Measurements from ENCODE around the gene TENT5C.

The TENT5C gene

DNA sequence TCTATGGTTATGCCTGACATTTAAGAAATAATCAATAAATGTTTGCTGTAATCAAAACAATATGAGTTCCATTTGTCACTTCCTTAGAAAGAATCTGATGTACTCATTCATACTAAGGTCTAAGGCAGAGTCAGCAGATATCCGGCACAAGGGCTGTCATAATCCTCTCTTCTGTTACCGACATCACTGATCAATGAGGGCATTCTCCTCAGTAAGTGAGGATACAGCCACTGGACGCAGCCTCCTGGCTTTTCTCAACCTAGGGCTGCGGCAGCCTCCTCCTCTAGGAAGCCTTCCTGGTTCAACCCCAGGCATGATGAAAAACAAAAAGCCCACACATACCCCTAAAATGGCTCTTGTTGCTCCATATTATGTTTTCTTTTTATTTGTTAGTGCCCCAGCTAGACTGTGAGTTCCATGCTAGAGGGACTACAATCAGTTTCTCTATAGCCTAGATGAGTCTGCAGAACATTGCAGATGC is 40.7 kb upstream of the TENT5C start:
- no peaks in the 10 kb centered on the region for H3K27me3 ChIP-seq (ENCODE audit: insufficient read depth, low read length)
- no peaks in the 10 kb centered on the region for H3K9me3 ChIP-seq (ENCODE audit: insufficient read depth, low read depth, low read length)
- no peaks in the 10 kb centered on the region for H3K36me3 ChIP-seq (ENCODE audit: insufficient read depth, low read depth, low read length)
- no peak overlapping the region for H3K9ac ChIP-seq (ENCODE audit: low read depth, low read length)
- H3K4me3 ChIP-seq (ENCODE audit: low read length): no peak overlapping the region
- H3K27ac ChIP-seq (ENCODE audit: low read length): no peak overlapping the region
- no peaks in the 10 kb centered on the region for H3K4me1 ChIP-seq (ENCODE audit: insufficient read depth, low read length)

DNA sequence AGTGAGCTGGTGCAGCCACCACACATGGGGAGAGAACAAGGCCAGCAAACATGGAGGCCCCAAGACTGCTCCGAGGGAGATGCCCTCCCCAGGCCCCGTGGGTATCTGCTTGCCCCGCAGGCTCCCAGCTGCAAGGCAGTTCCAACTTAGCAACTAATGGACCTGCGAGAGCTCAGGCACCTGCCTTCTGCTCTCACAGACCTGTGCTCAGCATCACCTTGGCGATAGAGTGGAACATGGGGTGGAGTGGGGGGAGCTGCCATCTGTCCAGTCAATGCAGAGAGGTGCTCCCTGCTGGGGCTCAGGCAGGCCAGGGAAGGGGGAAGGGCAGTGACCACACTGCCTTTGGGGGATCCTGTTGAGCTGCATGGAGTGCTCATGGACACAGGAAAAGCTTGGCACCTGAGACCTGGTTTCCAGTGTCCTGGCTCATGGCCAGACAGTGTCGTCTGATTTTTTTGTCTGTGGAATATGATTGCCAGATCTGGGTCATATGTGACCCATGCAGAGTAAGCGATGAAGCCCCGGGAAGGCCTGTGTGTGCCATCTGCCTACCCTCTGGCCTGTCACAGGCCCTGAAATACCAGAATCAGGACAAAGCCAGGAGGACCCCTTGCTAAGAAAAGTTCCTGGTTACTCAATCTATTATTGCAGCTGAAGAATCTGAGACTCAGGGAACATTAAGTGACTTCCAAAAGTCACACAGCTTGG is 39.9 kb upstream of the TENT5C start:
- no peak overlapping the region for H3K9ac ChIP-seq (ENCODE audit: low read depth, low read length)
- H3K27ac ChIP-seq (ENCODE audit: low read length): no peak overlapping the region
- no peaks in the 10 kb centered on the region for H3K9me3 ChIP-seq (ENCODE audit: insufficient read depth, low read depth, low read length)
- no peaks in the 10 kb centered on the region for H3K27me3 ChIP-seq (ENCODE audit: insufficient read depth, low read length)
- H3K4me3 ChIP-seq (ENCODE audit: low read length): no peak overlapping the region
- no peaks in the 10 kb centered on the region for H3K36me3 ChIP-seq (ENCODE audit: insufficient read depth, low read depth, low read length)
- H3K4me1 ChIP-seq (ENCODE audit: insufficient read depth, low read length): no peaks in the 10 kb centered on the region

DNA sequence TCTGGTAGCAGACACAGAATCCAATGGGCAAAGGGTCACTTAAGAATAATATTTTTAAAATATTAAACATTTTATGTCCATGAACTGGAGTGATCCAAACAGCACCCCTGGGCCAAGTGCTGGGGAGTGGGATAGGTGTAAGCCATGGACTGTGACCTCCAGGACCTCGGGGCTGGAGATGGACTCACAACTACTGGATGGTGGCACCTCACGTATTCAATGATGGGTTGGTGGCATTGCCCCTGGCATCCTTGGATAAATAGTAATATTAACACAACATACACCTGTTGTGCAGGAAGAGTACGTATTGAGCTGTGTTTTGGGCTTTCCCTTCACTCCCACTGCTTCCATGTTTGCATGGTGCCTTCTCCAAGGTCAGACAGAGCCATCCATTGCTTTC is 39.3 kb upstream of the TENT5C start:
- no peaks in the 10 kb centered on the region for H3K9me3 ChIP-seq (ENCODE audit: insufficient read depth, low read depth, low read length)
- H3K27me3 ChIP-seq (ENCODE audit: insufficient read depth, low read length): no peaks in the 10 kb centered on the region
- no peaks in the 10 kb centered on the region for H3K4me1 ChIP-seq (ENCODE audit: insufficient read depth, low read length)
- no peak overlapping the region for H3K9ac ChIP-seq (ENCODE audit: low read depth, low read length)
- no peaks in the 10 kb centered on the region for H3K36me3 ChIP-seq (ENCODE audit: insufficient read depth, low read depth, low read length)
- H3K4me3 ChIP-seq (ENCODE audit: low read length): no peak overlapping the region
- H3K27ac ChIP-seq (ENCODE audit: low read length): no peak overlapping the region

DNA sequence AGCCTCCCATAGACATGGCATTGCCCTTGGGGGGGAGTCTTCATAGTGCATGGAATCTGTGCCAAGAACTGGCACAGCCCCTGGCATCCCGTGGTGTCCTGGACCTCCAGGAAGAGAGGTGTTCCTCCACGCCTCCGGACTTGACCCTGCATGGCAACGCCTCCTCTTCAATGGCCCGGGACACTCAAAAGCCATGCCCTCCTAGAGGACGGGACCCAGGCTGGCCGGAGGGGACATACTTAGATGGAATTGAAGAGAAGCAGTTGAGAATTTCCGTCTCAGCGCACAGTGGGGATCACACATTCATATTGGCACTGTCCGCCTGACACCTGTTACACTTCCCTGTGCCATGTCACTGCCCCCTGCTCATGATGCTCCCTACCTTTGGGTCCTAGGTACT is 38.4 kb upstream of the TENT5C start:
- no peaks in the 10 kb centered on the region for H3K4me1 ChIP-seq (ENCODE audit: insufficient read depth, low read length)
- no peaks in the 10 kb centered on the region for H3K9me3 ChIP-seq (ENCODE audit: insufficient read depth, low read depth, low read length)
- no peak overlapping the region for H3K27ac ChIP-seq (ENCODE audit: low read length)
- H3K27me3 ChIP-seq (ENCODE audit: insufficient read depth, low read length): no peaks in the 10 kb centered on the region
- no peaks in the 10 kb centered on the region for H3K36me3 ChIP-seq (ENCODE audit: insufficient read depth, low read depth, low read length)
- H3K4me3 ChIP-seq (ENCODE audit: low read length): no peak overlapping the region
- H3K9ac ChIP-seq (ENCODE audit: low read depth, low read length): no peak overlapping the region

DNA sequence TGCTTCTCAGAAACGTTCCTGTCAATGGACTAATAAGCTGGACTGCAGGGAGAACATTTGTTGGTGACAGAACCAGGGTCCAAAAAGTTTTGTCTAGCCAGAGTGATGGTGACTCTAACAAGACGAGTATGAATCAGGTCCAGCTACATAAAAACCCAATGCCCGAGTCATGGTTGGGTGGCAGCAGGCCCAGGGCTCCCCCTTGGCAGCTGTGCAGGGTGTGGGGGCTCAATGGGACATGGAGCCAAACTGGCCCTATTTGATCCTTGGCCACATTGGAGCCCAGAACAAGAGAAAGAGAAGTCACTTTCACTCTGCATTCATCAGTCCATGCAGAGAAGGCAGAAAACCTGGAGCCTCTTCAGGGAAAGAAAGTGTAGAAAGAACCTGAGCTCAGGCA is 37.9 kb upstream of the TENT5C start:
- H3K36me3 ChIP-seq (ENCODE audit: insufficient read depth, low read depth, low read length): no peaks in the 10 kb centered on the region
- no peak overlapping the region for H3K9ac ChIP-seq (ENCODE audit: low read depth, low read length)

DNA sequence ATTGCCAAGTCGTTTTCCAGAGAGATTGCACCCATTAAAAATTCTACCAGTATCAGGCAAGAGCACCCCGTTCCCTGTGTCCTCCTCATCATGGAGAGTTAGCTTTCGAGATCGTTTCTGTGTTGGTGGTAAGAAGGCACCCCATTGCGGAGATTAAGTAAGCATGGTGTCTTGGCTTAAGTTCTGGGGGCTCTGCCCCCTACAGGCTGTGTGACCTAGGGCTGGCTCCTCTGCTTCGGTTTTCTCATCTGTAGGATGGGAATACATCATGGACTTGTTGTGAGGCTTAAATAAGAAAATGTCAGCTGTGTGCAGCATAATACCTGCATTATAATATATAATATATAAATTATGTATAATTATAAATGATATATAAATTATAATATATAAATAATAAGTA is 36.8 kb upstream of the TENT5C start:
- H3K27me3 ChIP-seq (ENCODE audit: insufficient read depth, low read length): no peaks in the 10 kb centered on the region
- H3K9ac ChIP-seq (ENCODE audit: low read depth, low read length): no peak overlapping the region
- no peak overlapping the region for H3K27ac ChIP-seq (ENCODE audit: low read length)
- no peak overlapping the region for H3K4me3 ChIP-seq (ENCODE audit: low read length)
- H3K36me3 ChIP-seq (ENCODE audit: insufficient read depth, low read depth, low read length): no peaks in the 10 kb centered on the region
- H3K9me3 ChIP-seq (ENCODE audit: insufficient read depth, low read depth, low read length): no peaks in the 10 kb centered on the region
- H3K4me1 ChIP-seq (ENCODE audit: insufficient read depth, low read length): peaks cover 2% of the 10 kb centered on the region; the same call in 1 of the 2 replicates

More for the DNA sequence above, 37.9 kb upstream of the TENT5C start:
- H3K27ac ChIP-seq (ENCODE audit: low read length): no peak overlapping the region
- H3K9me3 ChIP-seq (ENCODE audit: insufficient read depth, low read depth, low read length): no peaks in the 10 kb centered on the region
- no peak overlapping the region for H3K4me3 ChIP-seq (ENCODE audit: low read length)
- H3K27me3 ChIP-seq (ENCODE audit: insufficient read depth, low read length): no peaks in the 10 kb centered on the region
- H3K4me1 ChIP-seq (ENCODE audit: insufficient read depth, low read length): no peaks in the 10 kb centered on the region

DNA sequence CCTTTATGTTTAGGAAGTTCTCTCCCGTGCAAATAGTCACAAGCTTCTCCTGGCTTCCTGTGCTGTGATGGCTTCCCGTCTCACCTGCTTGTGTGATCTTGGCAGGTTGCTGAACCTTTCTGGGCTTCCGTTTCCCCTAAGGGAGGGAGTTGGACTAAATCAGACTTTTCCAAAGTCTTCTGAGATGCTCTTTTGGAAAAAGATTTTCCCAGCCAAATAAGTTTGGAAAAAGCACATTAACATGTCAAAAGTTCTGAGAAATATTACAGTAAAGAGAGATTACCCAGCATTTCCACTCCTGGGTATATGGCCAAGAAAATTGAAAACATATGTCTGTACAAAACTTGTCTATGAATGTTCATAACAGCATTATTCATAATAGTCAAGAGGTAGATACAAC is 36.0 kb upstream of the TENT5C start:
- H3K4me3 ChIP-seq (ENCODE audit: low read length): no peak overlapping the region
- no peak overlapping the region for H3K27ac ChIP-seq (ENCODE audit: low read length)
- no peaks in the 10 kb centered on the region for H3K36me3 ChIP-seq (ENCODE audit: insufficient read depth, low read depth, low read length)
- no peaks in the 10 kb centered on the region for H3K9me3 ChIP-seq (ENCODE audit: insufficient read depth, low read depth, low read length)
- H3K27me3 ChIP-seq (ENCODE audit: insufficient read depth, low read length): no peaks in the 10 kb centered on the region
- peaks cover 10% of the 10 kb centered on the region; the same call in 1 of the 2 replicates for H3K4me1 ChIP-seq (ENCODE audit: insufficient read depth, low read length)
- no peak overlapping the region for H3K9ac ChIP-seq (ENCODE audit: low read depth, low read length)

DNA sequence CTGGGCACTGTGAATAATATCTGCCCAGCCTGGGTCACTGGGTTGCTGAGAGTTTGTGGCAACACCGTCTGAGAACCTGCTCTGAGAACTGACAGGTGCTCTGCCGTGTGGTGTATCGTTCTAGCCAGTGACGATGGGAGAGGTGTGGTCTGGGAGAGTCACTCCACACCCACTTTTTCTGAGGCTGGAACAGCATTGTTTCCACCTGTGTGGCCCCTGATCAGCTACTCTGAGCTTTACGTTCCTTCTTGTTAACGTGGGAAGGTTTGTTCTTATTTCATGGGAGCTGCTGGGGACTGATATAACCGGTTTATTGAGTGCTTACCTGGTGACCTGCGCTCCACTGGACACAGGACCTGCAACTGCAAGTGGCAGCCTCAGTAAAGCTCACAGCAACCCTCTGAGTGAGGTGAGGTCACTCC is 34.8 kb upstream of the TENT5C start:
- H3K27ac ChIP-seq (ENCODE audit: low read length): no peak overlapping the region
- no peaks in the 10 kb centered on the region for H3K27me3 ChIP-seq (ENCODE audit: insufficient read depth, low read length)
- no peak overlapping the region for H3K4me3 ChIP-seq (ENCODE audit: low read length)
- H3K36me3 ChIP-seq (ENCODE audit: insufficient read depth, low read depth, low read length): no peaks in the 10 kb centered on the region
- H3K9ac ChIP-seq (ENCODE audit: low read depth, low read length): no peak overlapping the region
- peaks cover 14% of the 10 kb centered on the region; the same call in 1 of the 2 replicates for H3K4me1 ChIP-seq (ENCODE audit: insufficient read depth, low read length)
- H3K9me3 ChIP-seq (ENCODE audit: insufficient read depth, low read depth, low read length): no peaks in the 10 kb centered on the region

DNA sequence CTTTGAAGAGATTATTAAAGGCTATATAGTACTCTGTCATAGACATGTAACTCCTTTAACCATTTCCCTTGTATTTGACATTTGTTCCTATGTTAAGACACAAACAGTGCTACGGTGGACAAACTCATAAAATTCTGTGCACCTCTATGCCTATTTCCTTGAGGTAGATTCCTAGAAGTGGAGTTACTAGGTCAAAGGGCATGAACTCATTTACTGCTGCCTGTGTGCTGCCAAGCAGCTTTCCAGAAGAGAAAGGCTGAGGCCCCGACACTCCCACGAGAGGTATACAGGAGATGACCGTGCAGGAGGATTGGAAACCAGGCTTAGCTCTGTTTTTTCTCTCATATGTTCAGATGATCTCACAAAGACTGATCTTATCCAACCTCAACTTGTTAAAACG is 34.4 kb upstream of the TENT5C start:
- H3K27me3 ChIP-seq (ENCODE audit: insufficient read depth, low read length): no peaks in the 10 kb centered on the region
- no peaks in the 10 kb centered on the region for H3K9me3 ChIP-seq (ENCODE audit: insufficient read depth, low read depth, low read length)
- no peaks in the 10 kb centered on the region for H3K36me3 ChIP-seq (ENCODE audit: insufficient read depth, low read depth, low read length)
- H3K4me1 ChIP-seq (ENCODE audit: insufficient read depth, low read length): peaks cover 14% of the 10 kb centered on the region; the same call in 1 of the 2 replicates
- H3K27ac ChIP-seq (ENCODE audit: low read length): no peak overlapping the region
- H3K4me3 ChIP-seq (ENCODE audit: low read length): no peak overlapping the region
- no peak overlapping the region for H3K9ac ChIP-seq (ENCODE audit: low read depth, low read length)

DNA sequence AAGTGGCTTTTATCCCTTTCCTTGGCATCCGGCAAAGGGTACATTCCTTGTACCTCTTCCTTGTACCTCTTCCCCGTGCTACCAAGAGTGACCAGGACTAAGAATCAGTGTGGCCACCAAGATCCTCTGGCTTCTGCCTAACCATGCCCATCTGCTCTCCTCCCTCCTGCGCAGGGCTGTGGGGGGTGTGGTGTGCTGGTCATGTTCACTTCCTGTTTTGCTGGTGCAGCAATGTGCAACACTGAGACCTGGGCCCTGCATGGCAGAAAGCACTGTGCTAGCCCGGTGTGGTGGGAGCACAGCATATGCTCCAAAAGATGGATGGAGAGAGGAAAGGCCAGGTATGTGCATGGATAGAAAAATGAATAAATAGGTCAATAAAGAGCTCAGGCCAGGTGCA is 33.3 kb upstream of the TENT5C start:
- H3K36me3 ChIP-seq (ENCODE audit: insufficient read depth, low read depth, low read length): no peaks in the 10 kb centered on the region

DNA sequence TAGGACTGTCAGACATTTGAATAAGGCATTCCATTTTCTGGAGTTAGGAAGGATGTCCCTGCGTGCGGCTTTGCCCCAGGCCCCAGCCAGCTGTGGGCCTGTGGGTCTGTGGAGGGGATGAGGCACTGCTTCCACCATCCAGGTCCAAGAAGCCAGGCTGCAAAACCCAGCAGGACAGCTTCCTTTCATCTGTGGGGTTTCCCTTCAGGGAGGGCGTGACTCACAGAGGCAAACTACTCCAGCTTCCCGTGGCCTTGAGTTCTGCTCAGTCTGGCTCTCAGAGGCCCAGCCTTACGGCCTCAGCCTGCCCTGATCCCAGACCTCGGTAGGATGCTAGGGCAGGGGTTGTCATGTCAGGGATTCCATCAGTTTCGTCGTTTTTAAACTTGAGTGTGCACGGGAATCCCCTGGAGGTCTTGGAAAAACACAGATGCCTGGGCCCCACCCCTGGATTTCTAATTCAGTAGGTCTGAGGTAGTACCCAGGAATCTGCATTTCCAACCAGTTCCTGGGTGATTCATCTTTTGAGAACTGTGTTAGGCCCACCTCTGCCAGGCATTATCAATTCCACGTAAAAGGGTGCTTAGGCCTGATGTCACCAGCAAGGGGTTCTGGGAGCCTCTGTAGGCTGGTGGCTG is 32.3 kb upstream of the TENT5C start:
- no peak overlapping the region for H3K9ac ChIP-seq (ENCODE audit: low read depth, low read length)
- H3K9me3 ChIP-seq (ENCODE audit: insufficient read depth, low read depth, low read length): no peaks in the 10 kb centered on the region
- no peaks in the 10 kb centered on the region for H3K27me3 ChIP-seq (ENCODE audit: insufficient read depth, low read length)
- no peak overlapping the region for H3K4me3 ChIP-seq (ENCODE audit: low read length)
- H3K4me1 ChIP-seq (ENCODE audit: insufficient read depth, low read length): peaks cover 14% of the 10 kb centered on the region; the same call in 1 of the 2 replicates
- no peak overlapping the region for H3K27ac ChIP-seq (ENCODE audit: low read length)
- H3K36me3 ChIP-seq (ENCODE audit: insufficient read depth, low read depth, low read length): no peaks in the 10 kb centered on the region

More for the DNA sequence above, 33.3 kb upstream of the TENT5C start:
- Histone ChIP-seq H3K4me1 (ENCODE audit: insufficient read depth, low read length) (peaks cover 14% of the 10 kb centered on the region; the same call in 1 of the 2 replicates), H3K27ac (ENCODE audit: low read length) (no peak overlapping the region), H3K4me3 (ENCODE audit: low read length) (no peak overlapping the region), H3K9ac (ENCODE audit: low read depth, low read length) (no peak overlapping the region), H3K9me3 (ENCODE audit: insufficient read depth, low read depth, low read length) (no peaks in the 10 kb centered on the region), H3K27me3 (ENCODE audit: insufficient read depth, low read length) (no peaks in the 10 kb centered on the region)
